Prostate gland (tissue), 2 donors: ENCODE measurements around the gene DSG2. TPM values are rescaled to one million over a fixed set of nuclear protein-coding genes. Genes with fewer than 3 reads are reported as not detected.

Experiments used
- DNase-seq: peaks from one replicate; pipeline ENCODE4 v3.0.0-alpha.2; 2019; ENCODE audit warnings: low spot score
- H3K27ac ChIP-seq, 2 donors: fragments of 200-600 bp; sonication (generic); 2 replicates each; pipeline ENCODE4 v1.5.1; 2017 to 2019
- H3K27me3 ChIP-seq: fragments of 200-600 bp; sonication (generic); replicated peaks from 2 replicates; pipeline ENCODE4 v1.5.1; 2019; ENCODE audit not compliant: insufficient read depth
- H3K36me3 ChIP-seq, 2 donors: fragments of 200-600 bp; sonication (generic); 1 replicate in 1 of 2; 2 replicates in 1 of 2; pipeline versions ENCODE4 v1.5.1 to v1.8.1; 2017 to 2019
- H3K4me1 ChIP-seq: fragments of 200-600 bp; sonication (generic); replicated peaks from 2 replicates; pipeline ENCODE4 v1.5.1; 2019
- H3K4me3 ChIP-seq, 2 donors: fragments of 200-600 bp; sonication (generic); 2 replicates each; pipeline ENCODE4 v1.5.1; 2017 to 2019
- H3K9me3 ChIP-seq: fragments of 200-600 bp; sonication (generic); 2 replicates; pipeline ENCODE4 v1.5.1; 2017
- POLR2A ChIP-seq: fragments of 450-650 bp; IDR thresholded peaks from one replicate; pipeline ENCODE4 v1.6.1; 2016; ENCODE audit warnings: antibody characterized with exemption, mild to moderate bottlenecking
- POLR2AphosphoS5 ChIP-seq: sonication (generic); formaldehyde crosslinking; IDR thresholded peaks from one replicate; pipeline ENCODE4 v1.6.1; 2017; ENCODE audit warnings: antibody characterized with exemption
- WGBS: methylation state at CpG from one replicate; pipeline ENCODE4 v1.1.5; 2018; 5-methylcytosine and 5-hydroxymethylcytosine counted together
- intact Hi-C: fragments of 100-400 bp; cut with DNase I; formaldehyde crosslinking; loops from one replicate; pipeline ENCODE4 v1.14.2; 2022
- total RNA-seq, 2 donors: library from RNA; depleted of rRNA; stranded (reverse); fragments of >200 nt; gene quantifications; one replicate each; pipeline ENCODE4 v1.1.0, GENCODE V29; 2016
- TF ChIP-seq, protein P1 (sequence below), 4 experiments: fragments of 200-600 bp in 2 of 4; fragments of 450-650 bp in 2 of 4; sonication (generic) in 2 of 4; IDR thresholded peaks; 1 replicate in 3 of 4; 2 replicates in 1 of 4; pipeline ENCODE4 v1.5.1; 2016 to 2019; ENCODE audit warnings: antibody characterized with exemption in 4 of 4, mild to moderate bottlenecking in 2 of 4, moderate library complexity in 2 of 4

The DSG2 gene
- total RNA-seq, 2 donors from 2014 or later = 19.5 to 63.2 TPM

DNA sequence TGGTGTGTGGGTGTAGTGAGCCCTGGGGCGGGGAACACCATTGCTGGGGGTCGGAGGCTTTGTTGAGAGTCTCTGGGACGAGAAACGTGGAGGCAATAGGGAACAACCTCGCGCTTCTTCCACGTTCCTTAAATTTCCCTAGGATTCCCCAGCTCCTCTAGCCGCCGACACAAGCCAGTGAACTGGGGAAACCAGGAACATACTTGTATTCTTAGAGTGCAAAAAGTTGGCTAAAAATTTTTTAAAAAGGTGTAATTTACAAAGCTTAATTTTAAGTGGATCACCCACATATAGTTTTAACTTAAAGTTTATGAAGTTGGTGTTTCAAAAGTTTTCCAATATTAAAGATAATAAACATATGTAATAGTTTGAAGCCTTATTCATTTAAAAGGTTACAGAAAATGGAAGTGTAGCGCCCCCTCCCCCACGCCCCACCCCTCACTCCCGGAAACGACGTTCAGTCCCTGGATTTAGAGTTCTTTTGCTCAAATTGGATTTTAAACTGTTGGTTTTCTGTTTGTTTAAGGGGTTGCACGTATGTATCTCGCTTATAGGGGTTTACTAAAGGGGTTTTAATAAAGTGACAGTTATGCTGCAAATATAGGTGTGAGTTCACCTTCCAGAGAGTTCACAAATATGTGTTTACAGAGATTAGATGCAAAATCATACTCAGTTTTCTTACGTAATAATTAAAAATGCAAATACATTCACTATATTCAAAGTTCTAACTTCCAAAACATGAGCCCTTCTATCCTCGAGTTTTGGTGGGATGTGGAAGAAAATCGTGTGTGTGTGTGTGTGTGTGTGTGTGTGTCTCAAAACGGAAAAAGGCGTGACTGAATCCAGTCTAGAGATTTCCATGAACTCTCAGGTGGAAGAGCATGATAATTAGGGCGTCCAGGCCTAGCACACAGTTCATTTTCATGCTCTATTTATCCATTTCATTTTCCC lies 872 bp downstream of the DSG2 start:
- Histone ChIP-seq H3K27ac (peak overlapping the region; percentile 89 to 92), H3K9me3 (no peaks in the 10 kb centered on the region), H3K27me3 (no peaks in the 10 kb centered on the region), H3K4me1 (no peaks in the 10 kb centered on the region), H3K4me3 (peak overlapping the region; percentile 65 to 66), H3K36me3 (no peaks in the 10 kb centered on the region)
- 9% methylated on average over 22 of the region's 22 CpGs for WGBS
- TF ChIP-seq, protein P1, sequence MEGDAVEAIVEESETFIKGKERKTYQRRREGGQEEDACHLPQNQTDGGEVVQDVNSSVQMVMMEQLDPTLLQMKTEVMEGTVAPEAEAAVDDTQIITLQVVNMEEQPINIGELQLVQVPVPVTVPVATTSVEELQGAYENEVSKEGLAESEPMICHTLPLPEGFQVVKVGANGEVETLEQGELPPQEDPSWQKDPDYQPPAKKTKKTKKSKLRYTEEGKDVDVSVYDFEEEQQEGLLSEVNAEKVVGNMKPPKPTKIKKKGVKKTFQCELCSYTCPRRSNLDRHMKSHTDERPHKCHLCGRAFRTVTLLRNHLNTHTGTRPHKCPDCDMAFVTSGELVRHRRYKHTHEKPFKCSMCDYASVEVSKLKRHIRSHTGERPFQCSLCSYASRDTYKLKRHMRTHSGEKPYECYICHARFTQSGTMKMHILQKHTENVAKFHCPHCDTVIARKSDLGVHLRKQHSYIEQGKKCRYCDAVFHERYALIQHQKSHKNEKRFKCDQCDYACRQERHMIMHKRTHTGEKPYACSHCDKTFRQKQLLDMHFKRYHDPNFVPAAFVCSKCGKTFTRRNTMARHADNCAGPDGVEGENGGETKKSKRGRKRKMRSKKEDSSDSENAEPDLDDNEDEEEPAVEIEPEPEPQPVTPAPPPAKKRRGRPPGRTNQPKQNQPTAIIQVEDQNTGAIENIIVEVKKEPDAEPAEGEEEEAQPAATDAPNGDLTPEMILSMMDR (IDR thresholded peaks at IDR 0.05) = no peak
- peak; percentile 6 for TF ChIP-seq POLR2A
- intact Hi-C loops = loop anchor here (10.0 kb wide), 1 partner anchor 54 kb away; the partner anchor contains the start of gene DSG3
- peak; percentile 33 for DNase-seq

DNA sequence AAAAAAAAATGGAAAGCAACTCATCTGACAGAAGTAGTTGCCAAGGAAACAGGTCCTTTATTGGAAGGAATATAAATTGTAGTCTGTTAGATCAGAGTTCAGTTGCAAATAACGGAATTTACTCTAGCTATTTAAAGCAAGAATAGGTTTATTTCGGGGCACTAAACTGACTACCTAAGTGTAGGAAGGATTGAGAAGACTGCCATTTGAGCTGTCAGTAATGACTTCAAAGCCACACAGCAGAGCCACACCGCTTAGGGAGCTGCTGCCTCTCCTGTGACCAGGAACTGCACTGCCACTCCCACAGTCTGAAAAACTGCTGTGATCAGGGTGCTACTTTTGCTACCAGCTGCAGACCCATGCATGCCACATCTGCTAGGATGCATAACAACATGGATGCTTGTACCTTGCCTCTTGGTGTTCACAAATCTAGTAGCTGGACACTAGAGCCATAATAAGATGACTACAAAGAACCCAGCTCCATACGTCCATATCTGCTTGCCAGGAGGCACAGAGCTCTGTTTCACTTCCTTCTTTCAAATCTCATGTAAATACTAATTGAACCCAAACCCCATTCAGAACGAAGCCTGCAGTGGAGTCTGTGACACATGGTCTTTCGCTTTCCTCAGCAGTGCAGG lies 2.2 kb downstream of the DSG2 start:
- intact Hi-C loops = no loop called here
- no peaks in the 10 kb centered on the region for H3K36me3 ChIP-seq
- H3K4me1 ChIP-seq = no peaks in the 10 kb centered on the region
- no peak for DNase-seq
- WGBS = 54% methylated on average over 6 of the region's 6 CpGs
- no peaks in the 10 kb centered on the region for H3K9me3 ChIP-seq
- no peak overlapping the region for H3K4me3 ChIP-seq
- TF ChIP-seq POLR2A (no peak), POLR2AphosphoS5 (no peak)
- TF ChIP-seq, protein P1 (IDR thresholded peaks at IDR 0.05) = no peak
- no peaks in the 10 kb centered on the region for H3K27me3 ChIP-seq
- H3K27ac ChIP-seq = no peak overlapping the region

DNA sequence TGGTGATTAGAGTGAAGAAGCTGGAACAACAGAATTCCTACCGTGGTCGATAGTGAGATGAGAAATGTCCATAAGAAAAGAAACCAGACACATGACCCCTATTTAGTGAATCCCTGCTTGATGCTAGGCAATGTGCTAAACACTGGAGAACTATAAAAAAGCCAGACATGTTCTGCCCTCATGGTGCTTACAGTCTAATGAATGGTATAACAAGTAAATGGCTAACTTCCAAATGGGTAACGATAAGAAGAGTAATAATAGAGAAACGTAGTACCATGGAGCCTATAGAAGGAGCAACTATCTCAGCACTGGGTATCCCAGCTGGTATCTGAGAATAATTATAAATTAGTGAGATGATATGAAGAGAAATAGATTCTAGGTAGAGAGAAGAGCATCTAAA lies 5.0 kb downstream of the DSG2 start:
- intact Hi-C loops = no loop called here
- Histone ChIP-seq H3K9me3 (no peaks in the 10 kb centered on the region), H3K36me3 (no peaks in the 10 kb centered on the region), H3K27ac (no peak overlapping the region), H3K4me3 (no peak overlapping the region), H3K27me3 (no peaks in the 10 kb centered on the region), H3K4me1 (no peaks in the 10 kb centered on the region)
- WGBS = 97% methylated on average over 4 of the region's 4 CpGs
- TF ChIP-seq, protein P1 (IDR thresholded peaks at IDR 0.05) = no peak
- TF ChIP-seq POLR2AphosphoS5 = no peak
- TF ChIP-seq POLR2A = no peak
- DNase-seq = no peak

DNA sequence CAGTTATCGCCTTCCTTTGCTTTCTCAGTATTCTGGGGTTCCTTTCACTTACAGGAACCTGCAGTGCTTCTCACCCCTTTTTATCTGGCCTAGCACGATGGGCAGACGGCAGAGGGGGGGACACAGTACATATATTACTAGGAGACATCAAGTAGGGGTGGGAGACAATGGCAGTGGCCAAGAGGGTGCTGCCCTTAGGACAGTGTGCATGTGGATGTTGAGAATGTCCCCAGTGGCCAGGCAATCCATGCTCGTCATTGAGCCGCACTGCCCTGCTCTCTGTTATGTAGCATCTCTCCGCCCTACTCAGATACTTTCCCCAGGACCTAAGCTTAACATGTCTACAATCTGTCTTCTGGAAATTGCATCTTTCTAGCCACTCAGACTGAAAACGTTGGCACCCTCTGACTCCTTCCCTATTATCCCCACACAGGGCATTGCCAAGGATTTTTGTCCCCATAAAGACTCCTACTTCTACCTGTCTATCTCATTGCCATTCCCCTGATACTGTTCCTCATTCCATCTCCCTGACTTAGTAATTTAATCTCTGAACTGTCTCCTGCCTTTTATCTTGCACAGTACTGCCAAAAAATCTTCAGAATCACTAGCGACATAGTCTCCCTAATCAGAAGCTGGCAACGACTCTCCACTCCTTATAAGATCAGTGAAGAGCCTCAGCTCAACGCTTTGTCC lies 6.6 kb downstream of the DSG2 start:
- TF ChIP-seq POLR2A = no peak
- TF ChIP-seq, protein P1 (IDR thresholded peaks at IDR 0.05) = no peak
- TF ChIP-seq POLR2AphosphoS5 = no peak
- intact Hi-C loops = no loop called here
- no peak overlapping the region for H3K4me3 ChIP-seq
- WGBS = 72% methylated on average over 10 of the region's 10 CpGs
- no peaks in the 10 kb centered on the region for H3K27me3 ChIP-seq
- H3K4me1 ChIP-seq = no peaks in the 10 kb centered on the region
- no peak overlapping the region for H3K27ac ChIP-seq
- no peaks in the 10 kb centered on the region for H3K9me3 ChIP-seq
- no peaks in the 10 kb centered on the region for H3K36me3 ChIP-seq
- no peak for DNase-seq
